ENCODE measurements around the gene TP53I13.

DNA sequence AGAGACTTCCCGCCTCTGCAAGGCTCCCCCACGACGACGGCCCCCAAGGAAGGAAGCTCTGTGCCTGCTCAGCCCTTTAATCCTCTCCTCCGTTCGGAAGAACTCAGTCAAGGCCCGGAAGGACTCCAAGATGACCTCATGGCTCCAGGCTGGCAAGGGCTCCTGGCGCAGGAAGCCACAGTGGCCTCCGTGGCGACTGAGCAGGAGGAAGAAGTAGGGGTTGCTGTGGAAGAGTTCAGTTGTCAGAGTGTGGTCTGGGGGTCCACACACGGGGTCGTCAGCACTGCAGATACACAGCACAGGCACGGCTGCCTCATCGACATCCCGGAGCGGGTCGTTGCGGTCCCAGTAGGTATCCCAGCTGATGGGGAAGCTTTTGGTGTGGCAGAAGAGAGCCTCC is 5.9 kb upstream of the TP53I13 start:
- TF ChIP-seq POLR2A (IDR thresholded peaks at IDR 0.05; ENCODE audit: low read depth, low read length) (no peak), TAF1 (IDR thresholded peaks at IDR 0.05; ENCODE audit: borderline replicate concordance, low read depth, low read length) (no peak)
